IPS-18c (cell line): ENCODE data around the gene ZNF646.
A peak's percentile ranks its signal among the peaks of the same experiment; 100 is the strongest.
"Not testable (repeated sequence)": the region's sequence is repeated elsewhere in the genome, so short reads cannot be mapped to it uniquely, and the experiment has no call there.

Experiments
- H3K4me3 ChIP-seq: 2 replicates; pipeline ENCODE4 v1.7.0; 2013; ENCODE audit warnings: low read depth, mild to moderate bottlenecking, low read length, moderate library complexity; ENCODE audit not compliant: insufficient read depth
- H3K9me3 ChIP-seq: one replicate; pipeline ENCODE4 v1.6.1; 2013; ENCODE audit warnings: mild to moderate bottlenecking, low read length, moderate library complexity; ENCODE audit not compliant: control insufficient read depth, insufficient read depth

The ZNF646 gene

GRCh38 chr16:31092330-31092729 is 18.1 kb downstream of the ZNF646 start:
- Histone ChIP-seq H3K4me3 (no peak overlapping the region), H3K9me3 (no peaks in the 10 kb centered on the region)

GRCh38 chr16:31093132-31093703 is 19.0 kb downstream of the ZNF646 start:
- Histone ChIP-seq H3K4me3 (peak overlapping the region; percentile 72), H3K9me3 (no peaks in the 10 kb centered on the region)

GRCh38 chr16:31094088-31094423 is 19.8 kb downstream of the ZNF646 start:
- Histone ChIP-seq H3K9me3 (no peaks in the 10 kb centered on the region), H3K4me3 (peak overlapping the region; percentile 72)

- Histone ChIP-seq H3K9me3 (no peaks in the 10 kb centered on the region), H3K4me3 (peak within 1 kb of the TSS; percentile 72)
Measured at GRCh38 chr16:31094424-31095120, 20.4 kb downstream of the ZNF646 start, which contains the start of gene VKORC1. TSS of gene VKORC1 (minus strand) at chr16:31094797. CDS start at chr16:31094729, 68 bp downstream.

- Histone ChIP-seq H3K4me3 (no peak overlapping the region), H3K9me3 (no peaks in the 10 kb centered on the region)
Measured at GRCh38 chr16:31099860-31100638, 25.8 kb downstream of the ZNF646 start.

- not testable (repeated sequence) for H3K4me3 ChIP-seq, H3K9me3 ChIP-seq
Measured at GRCh38 chr16:31100876-31101641, 26.8 kb downstream of the ZNF646 start.

- no peaks in the 10 kb centered on the region for H3K9me3 ChIP-seq
- no peak overlapping the region; the same call in 1 of the 2 replicates for H3K4me3 ChIP-seq
Measured at GRCh38 chr16:31105677-31106213, 31.5 kb downstream of the ZNF646 start.

GRCh38 chr16:31106509-31107464 is 32.6 kb downstream of the ZNF646 start:
- Histone ChIP-seq H3K4me3 (no peak overlapping the region), H3K9me3 (no peaks in the 10 kb centered on the region)

- Histone ChIP-seq H3K4me3 (no peak overlapping the region), H3K9me3 (no peaks in the 10 kb centered on the region)
Measured at GRCh38 chr16:31107465-31107867, 33.2 kb downstream of the ZNF646 start.

- Histone ChIP-seq H3K9me3 (no peaks in the 10 kb centered on the region), H3K4me3 (peak within 1 kb of the TSS; percentile 93)
Measured at GRCh38 chr16:31108035-31108793, 34.0 kb downstream of the ZNF646 start, which contains the start of gene BCKDK. TSS of gene BCKDK (plus strand) at chr16:31108386. CDS start at chr16:31109224, 838 bp downstream.

GRCh38 chr16:31108794-31109558 is 34.8 kb downstream of the ZNF646 start:
- Histone ChIP-seq H3K9me3 (no peaks in the 10 kb centered on the region), H3K4me3 (peak overlapping the region; percentile 93)

GRCh38 chr16:31109622-31110021 is 35.4 kb downstream of the ZNF646 start:
- peak overlapping the region; percentile 93; the same call in 1 of the 2 replicates for H3K4me3 ChIP-seq
- no peaks in the 10 kb centered on the region for H3K9me3 ChIP-seq

- no peaks in the 10 kb centered on the region for H3K9me3 ChIP-seq
- no peak overlapping the region for H3K4me3 ChIP-seq
Measured at GRCh38 chr16:31110106-31111034, 36.1 kb downstream of the ZNF646 start.

- Histone ChIP-seq H3K9me3 (no peaks in the 10 kb centered on the region), H3K4me3 (no peak overlapping the region)
Measured at GRCh38 chr16:31111881-31112466, 37.8 kb downstream of the ZNF646 start.
